CD14-positive monocyte (primary cell): Measurements from ENCODE around the gene SLC66A2. TPM values are rescaled to one million over a fixed set of nuclear protein-coding genes. Genes with fewer than 3 reads are reported as not detected.
A peak's percentile ranks its signal among the peaks of the same experiment; 100 is the strongest.

Experiments used
- DNase-seq, 3 donors: peaks; one replicate each; pipeline ENCODE4 v3.0.0-alpha.2; 2011 to 2022
- H2AFZ ChIP-seq: 2 replicates; pipeline ENCODE4 v1.6.0; 2012; ENCODE audit warnings: mild to moderate bottlenecking, low read depth, low read length, inconsistent platforms; ENCODE audit not compliant: insufficient read depth, poor library complexity, severe bottlenecking
- H3K27ac ChIP-seq, 2 donors: 1 replicate in 1 of 2; 2 replicates in 1 of 2; pipeline ENCODE4 v1.5.1; 2012 to 2013; ENCODE audit warnings: low read length in 2 of 2, control low read depth in 1 of 2, inconsistent platforms in 1 of 2, low read depth in 1 of 2, mild to moderate bottlenecking in 1 of 2
- H3K27me3 ChIP-seq, 2 donors: one replicate each; pipeline versions ENCODE4 v1.6.0 to v1.6.1; 2011 to 2013; ENCODE audit warnings: low read length in 2 of 2; ENCODE audit not compliant: control insufficient read depth in 2 of 2, insufficient read depth in 2 of 2
- H3K36me3 ChIP-seq, 2 donors: replicated peaks in 1 of 2; 1 replicate in 1 of 2; 2 replicates in 1 of 2; pipeline versions ENCODE4 v1.5.1 to v1.6.1; 2012 to 2013; ENCODE audit warnings: low read length in 2 of 2, control low read depth in 1 of 2, inconsistent platforms in 1 of 2, mild to moderate bottlenecking in 1 of 2; ENCODE audit not compliant: insufficient read depth in 2 of 2, control insufficient read depth in 1 of 2
- H3K4me1 ChIP-seq, 2 donors: 1 replicate in 1 of 2; 2 replicates in 1 of 2; pipeline versions ENCODE4 v1.5.1 to v1.6.1; 2012 to 2013; ENCODE audit warnings: low read length in 2 of 2, control low read depth in 1 of 2, inconsistent platforms in 1 of 2, mild to moderate bottlenecking in 1 of 2, moderate library complexity in 1 of 2; ENCODE audit not compliant: insufficient read depth in 2 of 2, control insufficient read depth in 1 of 2
- H3K4me2 ChIP-seq: replicated peaks from 2 replicates; pipeline ENCODE3; 2012; ENCODE audit warnings: low read length, moderate library complexity, mild to moderate bottlenecking; ENCODE audit not compliant: poor library complexity, severe bottlenecking; ENCODE audit errors: extremely low read depth
- H3K4me3 ChIP-seq, 3 experiments: fragments of 200-600 bp in 1 of 3; sonication (generic) in 1 of 3; replicated peaks in 1 of 3; 1 replicate in 2 of 3; 2 replicates in 1 of 3; pipeline ENCODE4 v1.5.1; 2011 to 2013; ENCODE audit warnings: low read length in 3 of 3, mild to moderate bottlenecking in 3 of 3, control low read depth in 2 of 3, low read depth in 2 of 3, inconsistent platforms in 1 of 3, moderate library complexity in 1 of 3
- H3K79me2 ChIP-seq: 2 replicates; pipeline ENCODE4 v1.6.0; 2012; ENCODE audit warnings: mild to moderate bottlenecking, control low read depth, inconsistent platforms, low read length, moderate library complexity; ENCODE audit not compliant: insufficient read depth
- H3K9ac ChIP-seq: 2 replicates; pipeline ENCODE4 v1.6.0; 2017; ENCODE audit warnings: low read length, mild to moderate bottlenecking; ENCODE audit not compliant: insufficient read depth, poor library complexity, severe bottlenecking
- H3K9me3 ChIP-seq, 2 donors: replicated peaks in 1 of 2; 1 replicate in 1 of 2; 2 replicates in 1 of 2; pipeline versions ENCODE4 v1.5.1 to v1.6.1; 2012 to 2013; ENCODE audit warnings: low read length in 2 of 2, control low read depth in 1 of 2; ENCODE audit not compliant: control insufficient read depth in 1 of 2, insufficient read depth in 1 of 2
- H4K20me1 ChIP-seq: 2 replicates; pipeline ENCODE4 v1.6.0; 2012; ENCODE audit warnings: mild to moderate bottlenecking, low read length, control low read depth, moderate library complexity; ENCODE audit not compliant: insufficient read depth
- H3K27ac Mint-ChIP-seq, 7 donors: one replicate each; pipeline ENCODE4 v1.8.0; 2020; ENCODE audit warnings: mild to moderate bottlenecking in 7 of 7, mixed read lengths in 7 of 7, moderate library complexity in 6 of 7, inconsistent platforms in 2 of 7
- H3K27me3 Mint-ChIP-seq, 3 donors: one replicate each; pipeline ENCODE4 v1.8.0; 2021 to 2022; ENCODE audit warnings: low read depth in 3 of 3, mild to moderate bottlenecking in 3 of 3, mixed read lengths in 3 of 3, moderate library complexity in 3 of 3, inconsistent platforms in 1 of 3
- H3K36me3 Mint-ChIP-seq, 2 donors: one replicate each; pipeline ENCODE4 v1.8.0; 2020; ENCODE audit warnings: mixed read lengths in 2 of 2, inconsistent platforms in 1 of 2, mild to moderate bottlenecking in 1 of 2
- H3K4me1 Mint-ChIP-seq: one replicate; pipeline ENCODE4 v1.8.0; 2020; ENCODE audit warnings: mild to moderate bottlenecking, mixed read lengths
- H3K4me3 Mint-ChIP-seq, 2 donors: one replicate each; pipeline ENCODE4 v1.8.0; 2020; ENCODE audit warnings: mild to moderate bottlenecking in 2 of 2, mixed read lengths in 2 of 2, moderate library complexity in 1 of 2
- H3K9me3 Mint-ChIP-seq, 7 donors: one replicate each; pipeline ENCODE4 v1.8.0; 2020 to 2022; ENCODE audit warnings: mixed read lengths in 7 of 7, mild to moderate bottlenecking in 6 of 7, moderate library complexity in 6 of 7, inconsistent platforms in 2 of 7
- WGBS: methylation state at CpG from one replicate; pipeline ENCODE4 v1.1.5; 2013; ENCODE audit warnings: missing lambda C conversion rate; ENCODE audit not compliant: insufficient coverage; 5-methylcytosine and 5-hydroxymethylcytosine counted together
- intact Hi-C, 2 donors: fragments of 100-400 bp; cut with micrococcal nuclease; formaldehyde crosslinking; loops; one replicate each; pipeline versions ENCODE4 v1.15.0 to v1.15.1; 2023
- polyA plus RNA-seq, 3 donors: library from polyadenylated mRNA; depleted of rRNA in 1 of 3; unstranded in 2 of 3; stranded (reverse) in 1 of 3; fragments of 300-500 nt in 2 of 3; fragments of >200 nt in 1 of 3; fragmentation: Illumina TruSeq in 2 of 3; gene quantifications; 1 replicate in 2 of 3; 2 replicates in 1 of 3; pipeline ENCODE4 v1.2.3, GENCODE V29; 2012 to 2021
- TF ChIP-seq, protein P1 (sequence below): fragments of 200-600 bp; IDR thresholded peaks from one replicate; pipeline ENCODE4 v1.8.0; 2022; ENCODE audit warnings: antibody characterized with exemption, mild to moderate bottlenecking

SLC66A2 gene
- polyA plus RNA-seq, 3 donors = 26.8 to 42.6 (median 33.8) TPM

DNA sequence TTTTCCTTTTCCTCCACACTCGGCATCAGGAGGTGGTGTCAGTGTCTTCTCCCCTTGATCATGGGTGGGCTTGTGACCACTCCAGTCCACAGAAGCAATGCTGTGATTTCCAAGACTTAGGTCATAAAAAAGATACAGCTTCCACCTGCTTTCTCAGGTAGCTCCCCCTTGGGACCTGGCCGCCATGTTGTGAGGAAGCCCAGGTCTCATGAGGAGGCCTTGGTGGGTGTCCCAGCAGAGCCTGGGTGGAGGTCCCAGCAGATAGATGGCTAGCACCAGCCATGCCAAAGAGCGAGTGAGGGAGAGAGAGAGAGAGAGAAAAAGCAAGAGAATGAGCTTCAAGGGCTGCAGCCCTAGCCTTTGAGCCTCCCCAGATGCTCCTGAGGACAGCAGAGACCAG, 16.0 kb downstream of the SLC66A2 start:
- Histone ChIP-seq H3K4me3 (no peak overlapping the region), H4K20me1 (peaks cover 81% of the 10 kb centered on the region), H2AFZ (no peak overlapping the region), H3K79me2 (peaks cover 93% of the 10 kb centered on the region), H3K27ac (no peak overlapping the region), H3K27me3 (no peaks in the 10 kb centered on the region), H3K4me2 (no peak overlapping the region), H3K9ac (no peak overlapping the region), H3K4me1 (no peaks in the 10 kb centered on the region), H3K9me3 (peaks cover 54 to 73% of the 10 kb centered on the region in 2 donors), H3K36me3 (peaks cover 57 to 99% of the 10 kb centered on the region in 2 donors)
- WGBS = 100% methylated on average over 2 of the region's 3 CpGs
- Mint-ChIP-seq H3K36me3 (peaks cover 90 to 97% of the 10 kb centered on the region in 2 donors), H3K9me3 (peaks cover 58 to 83% (median 64%) of the 10 kb centered on the region in 7 donors), H3K27me3 (no peaks in the 10 kb centered on the region), H3K4me1 (peaks cover 6% of the 10 kb centered on the region), H3K4me3 (peak overlapping the region in 1 of 2 donors; percentile 1), H3K27ac (peak overlapping the region in 1 of 7 donors; percentile 73)
- TF ChIP-seq, protein P1, sequence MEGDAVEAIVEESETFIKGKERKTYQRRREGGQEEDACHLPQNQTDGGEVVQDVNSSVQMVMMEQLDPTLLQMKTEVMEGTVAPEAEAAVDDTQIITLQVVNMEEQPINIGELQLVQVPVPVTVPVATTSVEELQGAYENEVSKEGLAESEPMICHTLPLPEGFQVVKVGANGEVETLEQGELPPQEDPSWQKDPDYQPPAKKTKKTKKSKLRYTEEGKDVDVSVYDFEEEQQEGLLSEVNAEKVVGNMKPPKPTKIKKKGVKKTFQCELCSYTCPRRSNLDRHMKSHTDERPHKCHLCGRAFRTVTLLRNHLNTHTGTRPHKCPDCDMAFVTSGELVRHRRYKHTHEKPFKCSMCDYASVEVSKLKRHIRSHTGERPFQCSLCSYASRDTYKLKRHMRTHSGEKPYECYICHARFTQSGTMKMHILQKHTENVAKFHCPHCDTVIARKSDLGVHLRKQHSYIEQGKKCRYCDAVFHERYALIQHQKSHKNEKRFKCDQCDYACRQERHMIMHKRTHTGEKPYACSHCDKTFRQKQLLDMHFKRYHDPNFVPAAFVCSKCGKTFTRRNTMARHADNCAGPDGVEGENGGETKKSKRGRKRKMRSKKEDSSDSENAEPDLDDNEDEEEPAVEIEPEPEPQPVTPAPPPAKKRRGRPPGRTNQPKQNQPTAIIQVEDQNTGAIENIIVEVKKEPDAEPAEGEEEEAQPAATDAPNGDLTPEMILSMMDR = no peak
- DNase-seq = no peak
- intact Hi-C loops = no loop called here

DNA sequence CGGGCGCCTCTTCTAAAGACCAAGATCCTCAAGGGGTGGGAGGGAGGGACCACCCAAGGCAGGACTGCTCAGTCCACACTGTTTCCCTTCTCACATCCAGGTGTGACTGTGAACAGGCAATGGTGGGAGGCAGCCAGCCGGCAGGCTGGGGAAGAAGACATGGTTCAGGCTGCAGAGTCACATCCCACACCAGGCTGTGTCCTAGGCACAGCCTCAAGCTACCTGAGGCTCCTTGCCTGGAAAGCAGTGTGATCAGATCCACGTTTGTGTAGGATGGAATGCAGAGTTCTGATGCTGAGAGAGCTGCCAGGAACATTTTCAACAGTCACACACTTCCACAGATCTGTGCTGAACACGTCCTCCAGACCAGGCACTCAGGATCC, 16.4 kb downstream of the SLC66A2 start:
- Mint-ChIP-seq H3K9me3 (peaks cover 58 to 86% (median 67%) of the 10 kb centered on the region in 7 donors), H3K27me3 (no peaks in the 10 kb centered on the region), H3K4me3 (no peak overlapping the region), H3K27ac (peak overlapping the region in 2 of 7 donors; percentile 25 to 73), H3K36me3 (peaks cover 88 to 97% of the 10 kb centered on the region in 2 donors), H3K4me1 (peaks cover 6% of the 10 kb centered on the region)
- peaks cover 52 to 74% of the 10 kb centered on the region in 2 donors for H3K9me3 ChIP-seq
- H3K36me3 ChIP-seq = peaks cover 55 to 99% of the 10 kb centered on the region in 2 donors
- WGBS = 100% methylated on average over 1 of the region's 5 CpGs
- no peak overlapping the region for H2AFZ ChIP-seq
- no peak overlapping the region for H3K27ac ChIP-seq
- H3K4me3 ChIP-seq = no peak overlapping the region
- H3K4me2 ChIP-seq = no peak overlapping the region
- intact Hi-C loops = no loop called here
- H3K9ac ChIP-seq = no peak overlapping the region
- no peak for DNase-seq
- peaks cover 93% of the 10 kb centered on the region for H3K79me2 ChIP-seq
- H3K4me1 ChIP-seq = no peaks in the 10 kb centered on the region
- TF ChIP-seq, protein P1 = no peak
- H3K27me3 ChIP-seq = no peaks in the 10 kb centered on the region
- H4K20me1 ChIP-seq = peaks cover 77% of the 10 kb centered on the region
